Activated CD4-positive, alpha-beta T cell treated with anti-CD3 and anti-CD28 coated beads, Interleukin-10, Interleukin-2, amounts not matched to agents 100 ng/mL and 50 ng/mL, durations not matched to agents 16 hours and 8 hours (primary cell): ENCODE results near the gene ZFAND5.
A peak's percentile ranks its signal among the peaks of the same experiment; 100 is the strongest.

ENCODE experiments used
- DNase-seq: peaks from one replicate; pipeline ENCODE4 v3.0.0-alpha.2; 2020

ZFAND5 gene

DNA sequence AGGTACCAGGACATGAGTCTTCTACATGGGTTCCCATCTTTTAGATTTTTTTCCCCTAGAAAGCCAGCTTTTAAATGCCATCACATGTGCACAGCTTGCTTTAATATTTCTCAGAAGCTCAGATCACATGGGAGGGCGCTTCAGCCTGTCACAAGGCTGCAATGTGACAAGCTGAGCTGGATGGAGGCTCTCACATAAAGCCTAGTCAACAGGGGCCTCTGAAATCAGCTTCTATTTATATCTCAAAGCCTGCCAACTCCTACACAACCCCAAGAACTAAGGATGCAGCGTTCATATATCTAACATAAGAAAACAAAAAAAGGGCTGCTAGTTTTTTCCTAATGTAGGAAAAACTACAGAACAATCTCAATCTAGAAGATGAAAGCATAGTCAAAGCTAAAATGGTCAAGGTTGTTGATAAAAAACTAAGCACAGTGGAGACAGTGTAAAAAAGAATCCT lies 2.3 kb downstream of the ZFAND5 start:
- DNase-seq, result peak; percentile 71

- no peak for DNase-seq
These were observed 2.9 kb downstream of the ZFAND5 start for GRCh38 chr9:72362118-72362531.

- DNase-seq, result no peak
These were observed 3.8 kb downstream of the ZFAND5 start for GRCh38 chr9:72361217-72361616.

DNA sequence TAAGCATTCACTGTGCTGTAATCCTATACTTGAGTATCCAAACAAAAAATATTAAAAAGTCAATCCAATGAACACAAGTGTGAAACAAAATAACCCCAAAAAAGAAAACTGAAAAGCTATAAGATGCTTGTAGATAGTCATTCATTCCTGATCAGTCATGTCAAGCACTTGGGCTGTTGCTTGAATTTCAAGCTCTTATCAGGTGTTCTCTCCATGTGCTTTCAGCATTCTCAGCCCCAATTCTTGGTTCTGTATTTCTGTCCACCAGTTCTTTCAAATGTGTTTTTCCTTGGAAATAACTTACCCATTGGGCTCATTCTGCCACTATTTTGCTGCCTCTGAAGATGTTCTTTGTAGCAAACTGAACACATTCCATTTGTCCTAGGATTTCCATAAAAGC lies 4.7 kb downstream of the ZFAND5 start:
- no peak for DNase-seq

DNA sequence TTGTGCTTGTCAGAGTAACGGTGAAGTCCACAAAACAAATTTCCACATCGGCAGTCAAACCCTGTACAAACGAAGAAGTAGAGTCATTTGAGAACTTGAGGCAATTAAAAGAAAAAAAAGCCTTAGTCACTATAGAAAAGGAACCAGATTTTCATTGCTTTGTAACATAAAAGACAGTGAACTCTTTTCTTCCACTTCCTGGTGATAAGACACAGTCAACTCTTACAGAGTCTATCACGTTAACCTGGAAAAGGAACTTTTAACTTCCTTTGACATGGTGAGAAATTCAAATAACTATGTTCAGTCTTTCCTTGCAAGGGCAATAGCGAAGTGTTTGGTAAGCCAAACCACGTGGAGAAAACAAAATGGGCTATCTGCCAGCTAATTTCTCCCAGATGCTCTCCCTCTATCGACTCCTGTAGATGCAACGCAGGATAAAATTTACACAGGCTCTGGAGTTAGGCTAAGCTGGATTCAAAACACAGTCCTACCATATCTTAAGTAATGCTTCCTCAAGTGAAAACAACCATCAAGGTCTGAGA lies 8.9 kb downstream of the ZFAND5 start:
- DNase-seq, result no peak

DNA sequence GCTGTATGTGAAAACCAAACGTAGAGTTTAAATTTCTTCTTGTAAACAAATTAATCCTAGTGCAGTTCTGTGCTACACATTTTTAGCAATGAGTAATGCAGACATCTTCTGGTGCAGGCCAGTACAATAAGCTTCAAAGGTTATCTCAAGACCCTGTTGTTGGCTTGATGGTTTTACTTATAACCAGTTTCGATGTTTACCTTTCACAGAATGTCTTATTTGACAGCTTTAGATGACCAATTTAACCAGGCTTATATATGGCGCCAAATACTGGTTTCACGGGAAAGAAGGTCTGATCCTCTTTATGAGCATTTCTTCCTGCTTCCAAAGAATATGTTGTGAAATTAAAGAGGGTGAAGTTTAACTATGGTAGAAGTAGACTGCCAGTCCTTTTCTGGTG lies 9.9 kb downstream of the ZFAND5 start:
- no peak for DNase-seq

DNA sequence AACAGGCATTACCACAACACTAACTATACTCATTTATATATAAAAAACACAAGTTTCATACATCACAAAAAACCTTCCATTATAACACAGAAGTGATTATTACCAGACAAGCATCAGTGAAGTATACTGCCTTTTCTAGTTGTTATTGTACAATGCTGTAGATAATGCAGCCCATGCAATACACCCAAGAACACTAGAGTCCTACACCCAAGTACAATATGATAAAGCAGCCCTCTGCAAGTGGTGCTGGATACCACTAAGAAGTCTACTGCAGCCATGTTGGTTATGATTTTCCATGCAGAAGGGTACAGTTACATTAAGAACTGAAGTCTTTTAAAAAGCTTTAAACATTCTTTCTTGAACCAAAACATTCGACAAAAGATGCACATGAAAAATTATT lies 10.3 kb downstream of the ZFAND5 start:
- DNase-seq, result no peak

- no peak for DNase-seq
These were observed 11.4 kb downstream of the ZFAND5 start for GRCh38 chr9:72353455-72354116.

DNA sequence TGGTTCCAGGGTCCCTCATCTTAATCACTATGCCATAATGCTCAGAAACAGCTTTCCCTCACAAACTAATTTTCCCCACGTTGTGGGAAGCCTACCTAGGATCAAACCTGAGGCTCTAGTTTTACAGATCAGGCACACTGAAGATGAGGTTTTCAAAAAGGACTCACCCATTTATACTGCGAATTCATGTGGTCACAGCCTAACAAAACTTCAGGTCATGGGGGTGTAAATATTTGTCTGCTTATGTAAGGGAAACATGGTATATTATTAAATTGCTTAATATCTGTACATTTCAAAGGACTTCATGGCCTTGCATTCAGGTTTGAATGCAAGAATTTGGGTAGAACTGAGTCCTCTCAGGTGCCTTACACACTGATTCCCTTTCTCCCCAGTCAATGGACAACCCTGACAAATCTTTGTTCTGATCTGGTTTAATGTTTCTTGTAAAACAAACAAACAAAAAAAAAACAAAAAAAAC lies 12.1 kb downstream of the ZFAND5 start:
- DNase-seq, result no peak

- DNase-seq, result no peak
These were observed 13.2 kb downstream of the ZFAND5 start for GRCh38 chr9:72351538-72352453.

GRCh38 chr9:72349911-72350310 lies 15.1 kb downstream of the ZFAND5 start:
- DNase-seq, result no peak

DNA sequence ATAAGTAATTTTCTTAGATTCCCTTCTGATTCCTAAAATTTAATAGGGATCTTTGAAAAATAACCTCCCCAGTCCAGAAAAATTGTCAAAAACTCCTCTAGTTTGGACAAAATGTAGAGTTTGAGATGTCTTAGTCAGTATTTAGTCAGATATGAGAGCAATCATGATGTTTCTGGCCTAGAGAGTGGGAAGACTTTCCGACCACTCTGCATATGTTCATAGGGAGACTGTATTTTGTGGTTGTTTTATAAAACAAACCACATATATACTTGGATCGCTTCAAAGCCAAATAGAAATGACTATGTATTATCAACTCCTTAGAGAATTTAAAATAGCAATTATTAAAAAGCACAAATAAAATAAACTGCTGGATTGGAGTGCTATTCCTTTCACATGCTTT lies 15.8 kb downstream of the ZFAND5 start:
- DNase-seq, result no peak

DNA sequence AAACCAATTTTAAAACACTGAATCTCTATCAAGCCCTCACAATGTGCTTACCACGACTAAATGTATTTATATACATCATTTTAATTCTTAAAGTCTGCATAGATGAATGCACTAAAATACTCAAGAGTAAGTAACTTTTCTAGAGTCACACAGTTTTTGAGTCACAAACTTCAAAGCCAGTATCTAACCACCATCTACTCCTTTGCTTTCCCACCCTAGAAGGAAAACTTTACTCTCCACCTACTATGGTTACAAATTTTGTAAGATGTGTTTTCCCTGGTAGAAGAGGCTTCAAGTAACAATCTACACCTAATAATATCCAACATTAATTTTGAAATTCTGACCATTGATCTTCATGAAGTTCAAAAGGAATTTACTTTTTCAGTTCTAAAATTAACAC lies 18.7 kb downstream of the ZFAND5 start:
- no peak for DNase-seq

- DNase-seq, result no peak
These were observed 26.4 kb downstream of the ZFAND5 start for GRCh38 chr9:72338631-72339030.

DNA sequence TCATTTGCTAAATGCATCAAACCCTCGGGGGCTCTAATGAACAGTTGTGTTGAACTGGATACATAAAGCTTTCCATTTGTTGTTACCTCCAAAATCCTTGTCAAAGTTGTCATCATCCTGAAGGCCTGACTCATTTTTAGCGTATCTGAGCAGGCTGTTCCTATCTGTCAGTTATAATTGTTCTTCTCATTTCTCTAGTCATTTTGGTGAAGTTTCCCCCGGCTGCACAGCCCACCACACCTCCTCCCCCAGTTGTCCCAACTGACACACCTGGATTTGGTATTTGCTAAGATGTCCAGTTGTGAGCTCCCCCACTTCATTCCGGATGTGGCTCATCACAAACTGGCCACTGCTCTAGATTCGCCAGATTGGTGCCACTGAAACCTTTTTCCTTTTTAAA lies 27.7 kb downstream of the ZFAND5 start:
- no peak for DNase-seq

DNA sequence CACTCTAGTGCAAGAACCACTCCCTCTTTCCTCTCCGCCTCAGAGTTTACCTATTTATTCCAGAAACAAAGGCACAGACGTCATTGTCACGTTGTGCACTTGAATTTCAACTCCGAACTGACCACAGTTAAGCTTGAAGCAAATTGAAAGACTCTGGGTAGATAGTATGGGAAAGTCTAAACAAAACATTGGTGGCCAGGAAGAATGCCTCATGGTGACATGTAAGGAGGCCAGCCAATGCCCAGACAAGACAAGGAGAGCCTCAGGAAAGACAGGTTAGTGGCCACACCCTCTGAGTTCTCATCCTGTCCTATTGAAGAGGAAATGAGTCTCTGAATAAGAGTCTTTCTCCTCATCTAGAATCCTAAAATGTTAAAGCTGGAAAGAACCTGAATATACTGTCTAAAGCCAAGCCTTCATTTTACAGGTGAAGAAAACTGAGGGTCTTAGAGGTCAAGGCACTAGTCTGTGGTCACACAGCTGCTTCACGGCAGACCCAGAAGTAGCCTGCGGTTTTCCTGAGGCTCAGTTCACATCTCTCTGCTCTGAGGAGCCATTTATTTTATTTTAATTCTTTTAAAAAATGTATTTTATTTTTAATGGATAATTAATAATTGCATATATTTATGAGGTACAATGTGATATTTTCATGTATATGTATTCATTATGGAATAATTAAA lies 30.2 kb downstream of the ZFAND5 start:
- DNase-seq, result no peak

- no peak for DNase-seq
These were observed 31.3 kb downstream of the ZFAND5 start for GRCh38 chr9:72333709-72334108.

- DNase-seq, result no peak
These were observed 31.8 kb downstream of the ZFAND5 start for GRCh38 chr9:72333197-72333596.

DNA sequence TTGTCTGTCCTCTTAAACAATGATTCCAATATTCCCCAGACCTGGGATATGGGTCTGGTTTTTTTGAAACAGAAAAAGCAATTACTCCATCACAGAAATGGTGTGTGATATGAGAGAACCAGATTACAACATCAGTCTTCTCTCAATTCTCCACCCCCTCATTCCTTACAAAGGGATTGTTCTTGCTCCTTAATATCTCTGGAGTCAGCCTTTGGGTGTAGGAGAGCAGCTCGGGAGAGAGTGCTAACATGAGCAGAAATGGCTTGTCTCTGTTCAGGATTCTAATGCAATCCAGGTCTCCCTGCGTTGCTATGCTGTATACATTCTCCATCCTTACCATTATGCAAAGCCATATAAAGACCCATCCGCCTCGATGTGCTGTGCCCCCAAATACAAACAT lies 32.7 kb downstream of the ZFAND5 start:
- DNase-seq, result no peak

DNA sequence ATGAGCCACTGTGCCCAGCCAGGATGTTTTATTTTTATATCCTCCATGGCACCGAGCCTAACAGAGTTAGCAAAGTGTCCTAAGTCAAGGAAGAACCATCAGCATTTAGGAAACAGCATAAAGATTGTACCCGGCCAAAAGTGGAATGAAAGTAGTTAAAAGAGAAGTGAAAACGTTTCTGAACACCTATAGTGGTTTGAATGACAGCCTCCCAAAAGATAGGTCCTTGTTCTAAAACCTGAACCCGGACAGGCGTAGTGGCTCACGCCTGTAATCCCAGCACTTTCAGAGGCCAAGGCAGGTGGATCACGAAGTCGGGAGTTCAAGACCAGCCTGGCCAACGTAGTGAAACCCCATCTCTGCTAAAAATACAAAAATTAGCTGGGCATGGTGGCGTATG lies 37.4 kb downstream of the ZFAND5 start:
- DNase-seq, result no peak

DNA sequence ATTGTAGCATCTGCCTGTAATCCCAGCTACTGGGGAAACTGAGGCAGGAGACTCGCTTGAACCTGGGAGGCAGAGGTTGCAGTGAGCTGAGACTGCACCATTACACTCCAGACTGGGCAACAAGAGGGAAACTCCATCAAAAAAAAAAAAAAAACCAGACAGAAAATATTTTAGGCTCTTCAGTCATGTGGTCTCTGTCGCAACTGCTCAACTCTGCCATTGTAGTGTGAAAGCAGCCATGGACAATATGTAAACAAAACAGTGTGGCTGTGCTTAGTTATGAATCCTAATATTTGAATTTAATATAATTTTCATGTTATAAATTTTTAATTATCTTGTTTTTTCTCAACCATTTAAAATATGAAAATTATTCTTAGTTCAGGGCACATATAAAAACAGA lies 38.4 kb downstream of the ZFAND5 start:
- DNase-seq, result no peak

DNA sequence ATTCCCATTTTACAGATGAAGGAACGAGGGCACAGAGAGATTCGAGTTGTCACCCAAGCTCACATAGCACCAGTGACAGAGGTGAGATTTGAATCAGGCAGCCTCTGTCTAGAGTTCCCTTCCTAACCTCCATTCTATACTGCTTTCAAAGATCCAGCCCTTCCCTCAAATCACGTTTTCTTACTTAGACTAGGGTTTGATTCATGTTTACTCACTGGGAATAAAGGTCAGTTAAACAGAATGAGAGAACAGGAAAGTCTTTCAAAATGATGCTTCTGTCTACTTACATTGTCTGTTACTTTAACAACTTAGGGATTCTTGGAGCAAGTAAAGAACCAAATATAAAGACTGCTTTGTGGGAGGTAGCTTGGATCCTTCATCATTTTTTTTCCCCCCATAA lies 40.0 kb downstream of the ZFAND5 start:
- no peak for DNase-seq

GRCh38 chr9:72322678-72323077 lies 42.3 kb downstream of the ZFAND5 start:
- DNase-seq, result no peak
